Hematopoietic multipotent progenitor cell treated with erythropoietin and hydrocortisone succinate and interleukin-3 and kit ligand, for 15 days (in vitro differentiated cells): ENCODE data around the gene NBEA.
"Not testable (repeated sequence)": the region's sequence is repeated elsewhere in the genome, so short reads cannot be mapped to it uniquely, and the experiment has no call there.

Experiments used
- DNase-seq: peaks from one replicate; pipeline ENCODE4 v3.0.0-alpha.2; 2015; ENCODE audit warnings: low spot score

Gene NBEA

GRCh38 chr13:35672611-35673010 is 730.5 kb downstream of the NBEA start:
- no peak for DNase-seq

- no peak for DNase-seq
Measured at GRCh38 chr13:35675651-35676050, 733.6 kb downstream of the NBEA start.

- not testable (repeated sequence) for DNase-seq
Measured at GRCh38 chr13:35677863-35678262, 735.8 kb downstream of the NBEA start.

- no peak for DNase-seq
Measured at GRCh38 chr13:35681685-35682084, 739.6 kb downstream of the NBEA start.

GRCh38 chr13:35684432-35684831 is 742.4 kb downstream of the NBEA start:
- DNase-seq, result no peak

- no peak for DNase-seq
Measured at GRCh38 chr13:35687336-35687735, 745.3 kb downstream of the NBEA start.

- DNase-seq, result no peak
Measured at GRCh38 chr13:35690581-35691207, 748.6 kb downstream of the NBEA start.

GRCh38 chr13:35693134-35693784 is 751.2 kb downstream of the NBEA start:
- DNase-seq, result no peak

- no peak for DNase-seq
Measured at GRCh38 chr13:35694031-35694430, 752.0 kb downstream of the NBEA start.

GRCh38 chr13:35694549-35695447 is 752.7 kb downstream of the NBEA start:
- DNase-seq, result no peak

GRCh38 chr13:35695448-35695770 is 753.3 kb downstream of the NBEA start:
- DNase-seq, result no peak

GRCh38 chr13:35697186-35697730 is 755.2 kb downstream of the NBEA start:
- no peak for DNase-seq

GRCh38 chr13:35698911-35699576 is 757.0 kb downstream of the NBEA start:
- DNase-seq, result no peak

- DNase-seq, result no peak
Measured at GRCh38 chr13:35699825-35700510, 757.9 kb downstream of the NBEA start.

GRCh38 chr13:35700671-35701070 is 758.6 kb downstream of the NBEA start:
- DNase-seq, result no peak

GRCh38 chr13:35702316-35702715 is 760.2 kb downstream of the NBEA start:
- no peak for DNase-seq

GRCh38 chr13:35703061-35703460 is 761.0 kb downstream of the NBEA start:
- no peak for DNase-seq

GRCh38 chr13:35704331-35704730 is 762.3 kb downstream of the NBEA start:
- DNase-seq, result no peak

- no peak for DNase-seq
Measured at GRCh38 chr13:35706281-35706680, 764.2 kb downstream of the NBEA start.

- no peak for DNase-seq
Measured at GRCh38 chr13:35706721-35707120, 764.7 kb downstream of the NBEA start.

GRCh38 chr13:35711909-35712308 is 769.8 kb downstream of the NBEA start:
- no peak for DNase-seq
